Pancreas (tissue), 10 donors: ENCODE measurements around the gene ZNF554. TPM values are rescaled to one million over a fixed set of nuclear protein-coding genes. Genes with fewer than 3 reads are reported as not detected.

ENCODE experiments used
- ATAC-seq, 4 donors: fragments of 200-7000 bp; cut with Tn5 transposase; one replicate each; pipeline versions ENCODE4 v1.8.0 to v1.9.1; 2020; ENCODE audit warnings: mild to moderate bottlenecking in 4 of 4, moderate library complexity in 4 of 4
- DNase-seq, 6 donors: peaks; one replicate each; pipeline ENCODE4 v3.0.0-alpha.2; 2020
- FAIRE-seq: peaks from 2 replicates; lab custom pipeline; 2012; peaks lifted over from hg19 to GRCh38; lab: Jason Lieb, UNC
- H3K27ac ChIP-seq, 4 donors: fragments of 200-600 bp; sonication (generic); 1 replicate in 3 of 4; 2 replicates in 1 of 4; pipeline versions ENCODE4 v1.5.0 to v1.8.0; 2020
- H3K27me3 ChIP-seq, 4 donors: fragments of 200-600 bp; one replicate each; pipeline ENCODE4 v1.8.0; 2021
- H3K36me3 ChIP-seq, 3 donors: fragments of 200-600 bp; sonication (generic) in 1 of 3; one replicate each; pipeline versions ENCODE4 v1.5.0 to v1.8.0; 2020 to 2021
- H3K4me1 ChIP-seq, 3 donors: fragments of 200-600 bp; one replicate each; pipeline ENCODE4 v1.8.0; 2021
- H3K4me3 ChIP-seq, 4 donors: fragments of 200-600 bp; sonication (generic) in 2 of 4; one replicate each; pipeline versions ENCODE4 v1.5.0 to v1.8.0; 2020 to 2021
- H3K9me3 ChIP-seq, 4 donors: fragments of 200-600 bp; one replicate each; pipeline ENCODE4 v1.8.0; 2021
- WGBS, 2 donors: extraction: QIAGEN DNeasy Blood & Tissue Kit; methylation state at CpG; one replicate each; pipeline ENCODE4 v1.1.7; 2013; 5-methylcytosine and 5-hydroxymethylcytosine counted together
- intact Hi-C, 3 donors: fragments of 100-400 bp; cut with DNase I; formaldehyde crosslinking; loops; one replicate each; pipeline versions ENCODE4 v1.11.1 to v1.14.2; 2022
- polyA plus RNA-seq, 2 donors: library from polyadenylated mRNA; stranded (reverse); fragments of 200-250 nt; gene quantifications; one replicate each; pipeline ENCODE4 v1.2.3, GENCODE V29; 2013
- total RNA-seq, 6 donors: library from RNA; stranded (reverse); fragmentation: NEBNext Ultra II Directional in 4 of 6; extraction: Animal tissue kit (Norgen Biotek cat#: 25700) in 4 of 6; gene quantifications; one replicate each; pipeline versions ENCODE4 v1.2.1 to v1.2.4, GENCODE V29; 2021 to 2023
- TF ChIP-seq, protein P1 (sequence below), 4 donors: fragments of 200-600 bp; sonication (generic) in 3 of 4; IDR thresholded peaks; one replicate each; pipeline versions ENCODE4 v1.5.0 to v1.8.0; 2021; ENCODE audit warnings: antibody characterized with exemption in 4 of 4
- donor health status: healthy with polysubstance abuse.
- donor health status: DM: no; HTN: no; CAD: no; lungs with moderate emphysema.
- donor health status: DM: no; HTN: no; CAD: no.
- donor health status: control.
- donor health status: control.
- donor health status: Bipolar disorder and iron deficiency.
- donor health status: DM: yes; HTN: yes; CAD: no.
- donor health status: DM: no; HTN: no; CAD: no.
- donor health status: DM: no; HTN: no; CAD: no.
- donor health status: DM: yes; HTN: yes; CAD: no.

ZNF554 gene
- total and polyA plus RNA-seq, 8 donors, result 2.6 to 5.2 (median 3.6) TPM

DNA sequence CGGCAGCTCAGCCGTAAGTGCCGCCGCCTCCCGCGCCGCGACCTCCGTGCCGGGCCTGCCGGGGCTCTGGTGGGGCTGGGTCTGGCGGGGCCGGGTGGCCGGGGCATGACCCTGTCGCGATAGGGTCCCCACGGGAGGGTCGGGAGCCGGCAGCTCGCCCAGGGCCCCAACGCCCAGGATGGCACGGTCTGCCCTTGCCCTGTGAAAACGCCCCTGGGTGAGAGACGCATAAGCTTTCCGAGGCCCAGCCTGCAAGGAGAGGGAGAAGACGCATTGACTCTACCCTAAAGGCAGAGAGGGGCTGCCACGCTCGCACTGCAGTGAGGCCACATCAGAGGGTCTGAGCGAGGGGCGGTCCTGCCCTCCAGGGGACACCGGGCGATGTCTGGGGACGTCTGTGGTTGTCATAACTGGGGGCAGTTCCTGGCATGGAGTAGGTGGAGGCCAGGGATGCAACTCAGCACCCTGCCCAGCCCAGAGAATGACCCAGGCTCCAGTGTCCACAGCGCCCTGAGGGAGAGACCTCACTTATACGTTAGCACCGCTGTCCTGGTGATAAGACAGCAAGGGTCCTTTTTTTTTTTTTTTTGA, 539 bp downstream of the ZNF554 start:
- intact Hi-C loops, result no loop called here
- H3K9me3 ChIP-seq, result no peaks in the 10 kb centered on the region
- no peaks in the 10 kb centered on the region for H3K27me3 ChIP-seq
- FAIRE-seq (no peak), DNase-seq (peak in 3 of 6 donors; percentile 45 to 80 (median 64)), ATAC-seq (peak in 2 of 4 donors; percentile 9 to 18)
- TF ChIP-seq, protein P1, sequence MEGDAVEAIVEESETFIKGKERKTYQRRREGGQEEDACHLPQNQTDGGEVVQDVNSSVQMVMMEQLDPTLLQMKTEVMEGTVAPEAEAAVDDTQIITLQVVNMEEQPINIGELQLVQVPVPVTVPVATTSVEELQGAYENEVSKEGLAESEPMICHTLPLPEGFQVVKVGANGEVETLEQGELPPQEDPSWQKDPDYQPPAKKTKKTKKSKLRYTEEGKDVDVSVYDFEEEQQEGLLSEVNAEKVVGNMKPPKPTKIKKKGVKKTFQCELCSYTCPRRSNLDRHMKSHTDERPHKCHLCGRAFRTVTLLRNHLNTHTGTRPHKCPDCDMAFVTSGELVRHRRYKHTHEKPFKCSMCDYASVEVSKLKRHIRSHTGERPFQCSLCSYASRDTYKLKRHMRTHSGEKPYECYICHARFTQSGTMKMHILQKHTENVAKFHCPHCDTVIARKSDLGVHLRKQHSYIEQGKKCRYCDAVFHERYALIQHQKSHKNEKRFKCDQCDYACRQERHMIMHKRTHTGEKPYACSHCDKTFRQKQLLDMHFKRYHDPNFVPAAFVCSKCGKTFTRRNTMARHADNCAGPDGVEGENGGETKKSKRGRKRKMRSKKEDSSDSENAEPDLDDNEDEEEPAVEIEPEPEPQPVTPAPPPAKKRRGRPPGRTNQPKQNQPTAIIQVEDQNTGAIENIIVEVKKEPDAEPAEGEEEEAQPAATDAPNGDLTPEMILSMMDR (IDR thresholded peaks at IDR 0.05), result no peak
- peaks cover 0 to 6% (median 0%) of the 10 kb centered on the region in 3 donors for H3K4me1 ChIP-seq
- WGBS, 2 donors, result 0 to 1% methylated on average over 30 to 36 of the region's 36 CpGs
- peak overlapping the region; percentile 74 to 93 (median 86) for H3K4me3 ChIP-seq
- no peaks in the 10 kb centered on the region for H3K36me3 ChIP-seq
- peak overlapping the region in 1 of 4 donors; percentile 42 for H3K27ac ChIP-seq

DNA sequence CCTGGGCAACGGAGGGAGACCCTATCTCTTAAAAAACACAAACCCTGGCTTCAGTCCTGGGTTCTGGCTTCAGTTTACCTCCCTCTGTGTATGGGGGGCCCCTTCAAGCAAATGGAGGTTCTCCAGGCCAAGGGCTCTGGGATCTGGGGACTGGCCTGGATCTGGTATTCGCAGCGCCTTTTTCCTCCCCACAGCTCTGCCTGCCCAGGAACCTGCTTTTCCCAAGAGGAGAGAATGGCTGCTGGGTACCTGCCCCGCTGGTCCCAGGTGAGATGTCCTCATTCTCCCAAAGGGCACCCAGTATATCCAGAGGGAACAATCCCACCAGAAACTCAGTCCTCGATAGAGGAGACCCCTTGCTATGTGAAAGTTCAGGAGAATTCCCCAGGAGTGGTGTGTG, 3.2 kb downstream of the ZNF554 start:
- Histone ChIP-seq H3K4me3 (no peak overlapping the region), H3K36me3 (no peaks in the 10 kb centered on the region), H3K27me3 (no peaks in the 10 kb centered on the region), H3K9me3 (no peaks in the 10 kb centered on the region), H3K4me1 (peaks cover 0 to 6% (median 0%) of the 10 kb centered on the region in 3 donors), H3K27ac (no peak overlapping the region)
- TF ChIP-seq, protein P1 (IDR thresholded peaks at IDR 0.05), result no peak
- no peak for FAIRE-seq
- ATAC-seq, result no peak
- intact Hi-C loops, result no loop called here
- DNase-seq, result no peak
- 94 to 96% methylated on average over 5 of the region's 5 CpGs for WGBS, 2 donors

DNA sequence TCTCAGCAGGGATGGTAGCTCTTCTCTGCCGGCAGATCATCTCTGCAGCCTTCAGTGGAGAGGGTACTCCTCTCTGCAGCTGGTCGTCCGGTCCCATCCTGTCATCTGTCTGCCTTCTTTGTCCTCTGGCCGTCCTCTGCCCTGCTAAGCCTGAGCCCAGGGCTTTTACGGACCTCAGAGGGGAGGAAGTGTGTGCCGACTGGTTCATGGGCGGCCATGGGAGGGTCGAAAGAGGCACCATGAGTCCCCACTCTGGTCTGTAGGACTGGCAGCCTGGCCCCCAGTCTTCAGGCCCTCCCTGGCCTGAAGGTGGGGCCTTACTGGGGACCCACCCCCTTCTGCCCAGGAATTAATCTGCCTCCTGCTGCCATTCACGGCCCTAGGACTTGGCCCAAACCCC, 4.0 kb downstream of the ZNF554 start:
- DNase-seq (no peak), FAIRE-seq (no peak)
- intact Hi-C loops, result no loop called here

DNA sequence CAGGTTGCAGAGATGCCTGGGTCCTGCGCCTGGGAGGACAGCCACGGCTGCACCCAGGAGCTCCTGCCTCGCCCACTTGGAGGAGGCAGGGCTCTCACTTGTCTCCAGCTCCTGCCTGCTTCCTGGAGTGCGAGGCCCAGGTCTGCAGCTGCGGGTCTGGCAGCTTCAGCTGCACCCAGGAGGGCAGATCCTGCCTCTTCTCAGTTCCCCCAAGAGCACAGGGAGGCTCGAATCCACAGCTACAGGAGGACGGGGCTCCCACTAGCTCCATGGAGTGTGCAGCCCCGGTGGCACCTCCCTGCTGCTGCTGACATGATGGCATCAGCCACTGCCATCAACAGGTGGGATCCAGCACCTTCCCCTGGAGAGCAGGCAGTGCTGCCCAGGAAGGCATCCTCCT, 4.5 kb downstream of the ZNF554 start:
- no peak overlapping the region for H3K4me3 ChIP-seq
- no peaks in the 10 kb centered on the region for H3K27me3 ChIP-seq
- ATAC-seq (no peak), FAIRE-seq (no peak), DNase-seq (no peak)
- TF ChIP-seq, protein P1 (IDR thresholded peaks at IDR 0.05), result no peak
- intact Hi-C loops, result no loop called here
- no peak overlapping the region for H3K27ac ChIP-seq
- WGBS, 2 donors, result 77% methylated on average over 8 of the region's 8 CpGs
- no peaks in the 10 kb centered on the region for H3K36me3 ChIP-seq
- H3K9me3 ChIP-seq, result no peaks in the 10 kb centered on the region
- peaks cover 0 to 6% (median 0%) of the 10 kb centered on the region in 3 donors for H3K4me1 ChIP-seq

More for the DNA sequence above, 4.0 kb downstream of the ZNF554 start:
- ATAC-seq, result no peak
- Histone ChIP-seq H3K27me3 (no peaks in the 10 kb centered on the region), H3K27ac (no peak overlapping the region), H3K4me1 (peaks cover 0 to 6% (median 0%) of the 10 kb centered on the region in 3 donors), H3K4me3 (no peak overlapping the region), H3K36me3 (no peaks in the 10 kb centered on the region), H3K9me3 (no peaks in the 10 kb centered on the region)
- WGBS, 2 donors, result 80 to 88% methylated on average over 9 of the region's 9 CpGs
- TF ChIP-seq, protein P1 (IDR thresholded peaks at IDR 0.05), result no peak

DNA sequence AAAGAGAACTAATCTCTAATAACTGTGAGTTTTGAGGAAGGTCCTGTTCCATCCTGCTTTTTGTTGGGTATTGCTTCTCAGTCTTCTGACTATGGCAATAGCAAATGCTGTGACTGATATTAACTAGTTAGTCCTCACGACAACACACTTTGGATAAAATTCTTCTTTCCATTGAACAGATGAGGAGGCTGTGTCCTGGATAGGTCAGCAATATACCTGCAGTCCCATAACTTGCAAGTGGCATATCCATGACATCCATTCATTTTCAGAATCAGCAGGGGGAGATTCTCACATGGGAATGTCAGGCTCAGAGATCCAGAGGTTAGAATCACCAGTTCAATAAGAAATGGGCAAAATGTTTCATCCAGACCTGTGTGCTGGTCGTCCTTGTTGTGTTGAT, 7.4 kb downstream of the ZNF554 start:
- TF ChIP-seq, protein P1 (IDR thresholded peaks at IDR 0.05), result no peak
- no peak overlapping the region for H3K4me3 ChIP-seq
- intact Hi-C loops, result no loop called here
- H3K36me3 ChIP-seq, result no peaks in the 10 kb centered on the region
- no peaks in the 10 kb centered on the region for H3K27me3 ChIP-seq
- no peaks in the 10 kb centered on the region for H3K9me3 ChIP-seq
- no peak overlapping the region for H3K27ac ChIP-seq
- ATAC-seq (no peak), DNase-seq (no peak), FAIRE-seq (no peak)
- WGBS, 2 donors, result 92 to 100% methylated on average over 2 of the region's 2 CpGs
- H3K4me1 ChIP-seq, result no peaks in the 10 kb centered on the region
